Activated naive CD4-positive, alpha-beta T cell treated with Interleukin-2 at 50 U/mL for 16 hours (primary cell): ENCODE results near the gene TNNT2.

Source experiments
- DNase-seq: peaks from one replicate; pipeline ENCODE4 v3.0.0-alpha.2; 2020

TNNT2 gene

GRCh38 chr1:201376107-201376463, 1.4 kb downstream of the TNNT2 start:
- no peak for DNase-seq

- no peak for DNase-seq
Observed at GRCh38 chr1:201375169-201375568, 2.3 kb downstream of the TNNT2 start.

- DNase-seq: no peak
Observed at GRCh38 chr1:201374364-201374763, 3.1 kb downstream of the TNNT2 start.

- DNase-seq: no peak
Observed at GRCh38 chr1:201371792-201372191, 5.7 kb downstream of the TNNT2 start.

GRCh38 chr1:201371276-201371675, 6.2 kb downstream of the TNNT2 start:
- no peak for DNase-seq

- DNase-seq: no peak
Observed at GRCh38 chr1:201370500-201370899, 7.0 kb downstream of the TNNT2 start.

- no peak for DNase-seq
Observed at GRCh38 chr1:201369209-201369608, 8.3 kb downstream of the TNNT2 start.

GRCh38 chr1:201366696-201367095, 10.8 kb downstream of the TNNT2 start:
- no peak for DNase-seq

GRCh38 chr1:201365251-201365650, 12.2 kb downstream of the TNNT2 start:
- no peak for DNase-seq

- no peak for DNase-seq
Observed at GRCh38 chr1:201364808-201365105, 12.7 kb downstream of the TNNT2 start.

GRCh38 chr1:201363467-201363866, 14.0 kb downstream of the TNNT2 start:
- DNase-seq: no peak

- DNase-seq: no peak
Observed at GRCh38 chr1:201362906-201363305, 14.6 kb downstream of the TNNT2 start.

- DNase-seq: no peak
Observed at GRCh38 chr1:201361652-201362504, 15.6 kb downstream of the TNNT2 start.

GRCh38 chr1:201360901-201361651, 16.4 kb downstream of the TNNT2 start:
- DNase-seq: no peak

- DNase-seq: no peak
Observed at GRCh38 chr1:201360486-201360885, 17.0 kb downstream of the TNNT2 start.

- DNase-seq: no peak
Observed at GRCh38 chr1:201359873-201360210, 17.6 kb downstream of the TNNT2 start.

GRCh38 chr1:201359031-201359872, 18.2 kb downstream of the TNNT2 start:
- no peak for DNase-seq

GRCh38 chr1:201358596-201358995, 18.9 kb downstream of the TNNT2 start:
- no peak for DNase-seq

GRCh38 chr1:201357636-201358348, 19.7 kb downstream of the TNNT2 start:
- DNase-seq: no peak

- DNase-seq: no peak
Observed at GRCh38 chr1:201357211-201357610, 20.3 kb downstream of the TNNT2 start.

GRCh38 chr1:201356701-201357100, 20.8 kb downstream of the TNNT2 start:
- DNase-seq: no peak

- no peak for DNase-seq
Observed at GRCh38 chr1:201356236-201356635, 21.2 kb downstream of the TNNT2 start.

- DNase-seq: no peak
Observed at GRCh38 chr1:201355471-201355870, 22.0 kb downstream of the TNNT2 start.
